H9 (cell line): ENCODE data around the gene GRK1. TPM values are rescaled to one million over a fixed set of nuclear protein-coding genes. Genes with fewer than 3 reads are reported as not detected.

Source experiments
- DNase-seq: peaks from one replicate; pipeline ENCODE4 v3.0.0-alpha.2; 2017
- H2AFZ ChIP-seq: one replicate; pipeline ENCODE4 v1.6.1; 2013; ENCODE audit warnings: mild to moderate bottlenecking, low read length, control low read depth, moderate library complexity
- H2AK5ac ChIP-seq: 2 replicates; pipeline ENCODE4 v1.6.1; 2013; ENCODE audit warnings: low read length, control low read depth, mixed read lengths; ENCODE audit not compliant: insufficient read length
- H2BK120ac ChIP-seq: one replicate; pipeline ENCODE4 v1.6.1; 2013; ENCODE audit warnings: low read depth, mild to moderate bottlenecking, low read length, control low read depth, inconsistent platforms; ENCODE audit not compliant: poor library complexity, severe bottlenecking
- H2BK12ac ChIP-seq: 2 replicates; pipeline ENCODE4 v1.6.1; 2013; ENCODE audit warnings: low read length, control low read depth, mixed read lengths, low read depth; ENCODE audit not compliant: insufficient read length
- H2BK15ac ChIP-seq: 2 replicates; pipeline ENCODE4 v1.6.1; 2013; ENCODE audit warnings: low read depth, low read length, control low read depth
- H2BK20ac ChIP-seq: one replicate; pipeline ENCODE4 v1.6.1; 2013; ENCODE audit warnings: low read depth, mild to moderate bottlenecking, low read length, control low read depth, inconsistent platforms; ENCODE audit not compliant: poor library complexity, severe bottlenecking
- H2BK5ac ChIP-seq: 2 replicates; pipeline ENCODE4 v1.6.1; 2013; ENCODE audit warnings: low read length, control low read depth, mixed read lengths; ENCODE audit not compliant: insufficient read length
- H3K14ac ChIP-seq: 2 replicates; pipeline ENCODE4 v1.6.1; 2013; ENCODE audit warnings: low read length, control low read depth; ENCODE audit not compliant: insufficient read depth
- H3K18ac ChIP-seq: 2 replicates; pipeline ENCODE4 v1.6.1; 2013; ENCODE audit warnings: low read depth, mild to moderate bottlenecking, mixed read lengths, low read length, control low read depth; ENCODE audit not compliant: insufficient read length
- H3K23ac ChIP-seq: 2 replicates; pipeline ENCODE4 v1.6.1; 2013; ENCODE audit warnings: low read length, control low read depth, mixed read lengths, low read depth; ENCODE audit not compliant: insufficient read length
- H3K23me2 ChIP-seq: 2 replicates; pipeline ENCODE4 v1.6.1; 2013; ENCODE audit warnings: low read depth, mild to moderate bottlenecking, mixed read lengths, low read length, control low read depth; ENCODE audit not compliant: insufficient read length, poor library complexity, severe bottlenecking
- H3K27ac ChIP-seq: 2 replicates; pipeline ENCODE4 v1.5.1; 2013; ENCODE audit warnings: low read length, control low read depth, mixed read lengths, low read depth; ENCODE audit not compliant: insufficient read length
- H3K27me3 ChIP-seq: 2 replicates; pipeline ENCODE4 v1.6.1; 2013; ENCODE audit warnings: low read length, control low read depth, inconsistent platforms; ENCODE audit not compliant: insufficient read depth
- H3K4ac ChIP-seq: 2 replicates; pipeline ENCODE4 v1.6.1; 2013; ENCODE audit warnings: low read depth, mild to moderate bottlenecking, control low read depth, inconsistent platforms, low read length, moderate library complexity
- H3K4me1 ChIP-seq: 2 replicates; pipeline ENCODE4 v1.6.1; 2013; ENCODE audit warnings: low read length, control low read depth, inconsistent platforms; ENCODE audit not compliant: insufficient read depth
- H3K4me2 ChIP-seq: 2 replicates; pipeline ENCODE4 v1.6.1; 2013; ENCODE audit warnings: low read length, control low read depth, mixed read lengths; ENCODE audit not compliant: insufficient read length, insufficient read depth
- H3K56ac ChIP-seq: 2 replicates; pipeline ENCODE4 v1.6.1; 2013; ENCODE audit warnings: low read depth, mild to moderate bottlenecking, mixed read lengths, low read length, control low read depth; ENCODE audit not compliant: insufficient read length
- H3K79me1 ChIP-seq: 2 replicates; pipeline ENCODE4 v1.6.1; 2013; ENCODE audit warnings: low read depth, mild to moderate bottlenecking, moderate library complexity, low read length, control low read depth, inconsistent platforms; ENCODE audit not compliant: insufficient read depth, poor library complexity, severe bottlenecking
- H3K79me2 ChIP-seq: 2 replicates; pipeline ENCODE4 v1.6.1; 2013; ENCODE audit warnings: low read length, control low read depth, inconsistent platforms; ENCODE audit not compliant: insufficient read depth
- H3K9ac ChIP-seq: 2 replicates; pipeline ENCODE4 v1.6.1; 2013; ENCODE audit warnings: low read length, control low read depth, mixed read lengths; ENCODE audit not compliant: insufficient read length; ENCODE audit errors: extremely low read depth
- H3K9me3 ChIP-seq: one replicate; pipeline ENCODE4 v1.6.1; 2013; ENCODE audit warnings: low read depth, low read length, inconsistent platforms; ENCODE audit not compliant: control insufficient read depth
- H3T11ph ChIP-seq: one replicate; pipeline ENCODE4 v1.6.1; 2013; ENCODE audit warnings: mild to moderate bottlenecking, low read length, control low read depth, inconsistent platforms
- H4K20me1 ChIP-seq: one replicate; pipeline ENCODE4 v1.6.1; 2013; ENCODE audit not compliant: control insufficient read depth, insufficient read length, insufficient read depth
- H4K5ac ChIP-seq: 2 replicates; pipeline ENCODE4 v1.6.1; 2013; ENCODE audit warnings: low read depth, mild to moderate bottlenecking, mixed read lengths, low read length, control low read depth; ENCODE audit not compliant: insufficient read length
- H4K8ac ChIP-seq: replicated peaks from 2 replicates; pipeline ENCODE4 v1.6.1; 2013; ENCODE audit warnings: low read length, control low read depth, mixed read lengths, low read depth; ENCODE audit not compliant: insufficient read length
- H4K91ac ChIP-seq: 2 replicates; pipeline ENCODE4 v1.6.1; 2013; ENCODE audit warnings: low read depth, mild to moderate bottlenecking, moderate library complexity, mixed read lengths, low read length, control low read depth; ENCODE audit not compliant: insufficient read length
- H3K27ac Mint-ChIP-seq, 3 experiments: 2 replicates in 2 of 3; 3 replicates in 1 of 3; pipeline ENCODE4 v1.8.0; 2020 to 2021; ENCODE audit warnings: mixed read lengths in 3 of 3, mild to moderate bottlenecking in 1 of 3, moderate library complexity in 1 of 3
- H3K27me3 Mint-ChIP-seq: 2 replicates; pipeline ENCODE4 v1.8.0; 2021; ENCODE audit warnings: low read depth, mild to moderate bottlenecking, moderate library complexity, mixed read lengths
- H3K36me3 Mint-ChIP-seq, 3 experiments: 2 replicates in 2 of 3; 3 replicates in 1 of 3; pipeline ENCODE4 v1.8.0; 2020 to 2021; ENCODE audit warnings: low read depth in 3 of 3, mixed read lengths in 3 of 3; ENCODE audit not compliant: insufficient read depth in 1 of 3
- H3K4me1 Mint-ChIP-seq, 2 experiments: 2 replicates each; pipeline ENCODE4 v1.8.0; 2020; ENCODE audit warnings: mixed read lengths in 2 of 2
- H3K4me3 Mint-ChIP-seq, 2 experiments: 2 replicates in 1 of 2; 3 replicates in 1 of 2; pipeline ENCODE4 v1.8.0; 2020 to 2021; ENCODE audit warnings: mild to moderate bottlenecking in 2 of 2, mixed read lengths in 2 of 2, moderate library complexity in 1 of 2
- H3K9me3 Mint-ChIP-seq, 2 experiments: 2 replicates in 1 of 2; 3 replicates in 1 of 2; pipeline ENCODE4 v1.8.0; 2020; ENCODE audit warnings: mild to moderate bottlenecking in 2 of 2, mixed read lengths in 2 of 2, moderate library complexity in 1 of 2
- CTCF ChIP-seq: fragments of 200-600 bp; sonication (generic); conservative IDR thresholded peaks from 3 replicates; pipeline ENCODE4 v1.8.0; 2021; ENCODE audit warnings: antibody characterized with exemption, mild to moderate bottlenecking
- WGBS: extraction: QIAGEN DNeasy Blood & Tissue Kit; methylation state at CpG from one replicate; pipeline ENCODE4 v1.1.7; 2013; ENCODE audit warnings: missing lambda C conversion rate, low lambda C conversion rate, mixed read lengths; ENCODE audit not compliant: insufficient read length; ENCODE audit errors: extremely low coverage; 5-methylcytosine and 5-hydroxymethylcytosine counted together
- total RNA-seq: library from RNA; stranded (reverse); gene quantifications from 2 replicates; pipeline ENCODE4 v1.2.1, GENCODE V29; 2021

GRK1 gene
- total RNA-seq, 1 experiment from 2014 or later = 0.31 TPM

GRCh38 chr13:113729187-113730019 is 62.4 kb downstream of the GRK1 start:
- H3K23ac ChIP-seq = no peak overlapping the region
- peaks cover 5% of the 10 kb centered on the region for H3K23me2 ChIP-seq
- no peak for TF ChIP-seq CTCF
- peaks cover 0 to 3% (median 0%) of the 10 kb centered on the region in 3 experiments; a peak in 1 of 7 replicates for H3K36me3 Mint-ChIP-seq
- H3K9me3 Mint-ChIP-seq = peaks cover 5 to 13% of the 10 kb centered on the region in 2 experiments; a peak in 3 of 5 replicates
- no peak overlapping the region for H2BK15ac ChIP-seq
- H3K27ac ChIP-seq = no peak overlapping the region
- no peak overlapping the region for H3T11ph ChIP-seq
- no peak overlapping the region for H3K18ac ChIP-seq
- no peak overlapping the region for H2AK5ac ChIP-seq
- H3K14ac ChIP-seq = no peak overlapping the region
- H2AFZ ChIP-seq = no peak overlapping the region
- no peaks in the 10 kb centered on the region for H4K20me1 ChIP-seq
- H3K27me3 Mint-ChIP-seq = no peaks in the 10 kb centered on the region; the same call in 1 of the 2 replicates
- H2BK5ac ChIP-seq = no peak overlapping the region
- no peaks in the 10 kb centered on the region for H3K79me2 ChIP-seq
- H3K27ac Mint-ChIP-seq = no peak overlapping the region
- H2BK12ac ChIP-seq = no peak overlapping the region
- H3K9ac ChIP-seq = no peak overlapping the region
- no peak overlapping the region for H3K56ac ChIP-seq
- no peak overlapping the region for H4K91ac ChIP-seq
- H3K9me3 ChIP-seq = no peaks in the 10 kb centered on the region
- H2BK120ac ChIP-seq = no peak overlapping the region
- H3K4ac ChIP-seq = no peak overlapping the region
- no peaks in the 10 kb centered on the region for H3K4me1 ChIP-seq
- no peaks in the 10 kb centered on the region for H3K79me1 ChIP-seq
- H3K4me2 ChIP-seq = no peak overlapping the region
- DNase-seq = no peak
- H4K5ac ChIP-seq = no peak overlapping the region
- no peaks in the 10 kb centered on the region for H3K27me3 ChIP-seq
- no CpG with 5 or more reads among the region's 34 CpGs for WGBS
- H3K4me3 Mint-ChIP-seq = no peak overlapping the region
- no peak overlapping the region for H4K8ac ChIP-seq
- H3K4me1 Mint-ChIP-seq = peaks cover 3% of the 10 kb centered on the region in 2 experiments
- H2BK20ac ChIP-seq = no peak overlapping the region
